Measurements from ENCODE around the gene TTC39A. TPM values are rescaled to one million over a fixed set of nuclear protein-coding genes. Genes with fewer than 3 reads are reported as not detected.

The TTC39A gene
- total RNA-seq, 1 donor from 2014 or later, result 26.0 TPM

GRCh38 chr1:51312718-51313117, 17.6 kb downstream of the TTC39A start:
- TF ChIP-seq CTCF (IDR thresholded peaks at IDR 0.05; ENCODE audit: unreplicated experiment), result no peak
- no peaks in the 10 kb centered on the region for H3K9me3 Mint-ChIP-seq (ENCODE audit: low read depth)
- H3K36me3 Mint-ChIP-seq (ENCODE audit: insufficient read depth), result no peaks in the 10 kb centered on the region
- H3K4me1 Mint-ChIP-seq (ENCODE audit: low read depth), result peaks cover 6% of the 10 kb centered on the region
- no peak overlapping the region for H3K4me3 Mint-ChIP-seq (ENCODE audit: low read depth)
- no peak for DNase-seq (ENCODE audit: low spot score, unreplicated experiment)
- H3K27ac Mint-ChIP-seq, result no peak overlapping the region
- H3K27me3 Mint-ChIP-seq, result no peaks in the 10 kb centered on the region

- H3K4me1 Mint-ChIP-seq (ENCODE audit: low read depth), result peaks cover 4% of the 10 kb centered on the region
- H3K4me3 Mint-ChIP-seq (ENCODE audit: low read depth), result no peak overlapping the region
- no peak for DNase-seq (ENCODE audit: low spot score, unreplicated experiment)
- H3K27ac Mint-ChIP-seq, result no peak overlapping the region
- no peak for TF ChIP-seq CTCF (IDR thresholded peaks at IDR 0.05; ENCODE audit: unreplicated experiment)
- no peaks in the 10 kb centered on the region for H3K36me3 Mint-ChIP-seq (ENCODE audit: insufficient read depth)
- no peaks in the 10 kb centered on the region for H3K27me3 Mint-ChIP-seq
- no peaks in the 10 kb centered on the region for H3K9me3 Mint-ChIP-seq (ENCODE audit: low read depth)
Measured at GRCh38 chr1:51311826-51312225, 18.5 kb downstream of the TTC39A start.

GRCh38 chr1:51310871-51311613, 19.3 kb downstream of the TTC39A start:
- no peak overlapping the region for H3K4me3 Mint-ChIP-seq (ENCODE audit: low read depth)
- no peak overlapping the region for H3K27ac Mint-ChIP-seq
- H3K4me1 Mint-ChIP-seq (ENCODE audit: low read depth), result peaks cover 2% of the 10 kb centered on the region
- H3K36me3 Mint-ChIP-seq (ENCODE audit: insufficient read depth), result no peaks in the 10 kb centered on the region
- no peak for TF ChIP-seq CTCF (IDR thresholded peaks at IDR 0.05; ENCODE audit: unreplicated experiment)
- H3K9me3 Mint-ChIP-seq (ENCODE audit: low read depth), result no peaks in the 10 kb centered on the region
- no peak for DNase-seq (ENCODE audit: low spot score, unreplicated experiment)
- no peaks in the 10 kb centered on the region for H3K27me3 Mint-ChIP-seq

GRCh38 chr1:51309291-51309690, 21.1 kb downstream of the TTC39A start:
- Mint-ChIP-seq H3K36me3 (ENCODE audit: insufficient read depth) (no peaks in the 10 kb centered on the region), H3K27me3 (no peaks in the 10 kb centered on the region), H3K9me3 (ENCODE audit: low read depth) (no peaks in the 10 kb centered on the region), H3K4me3 (ENCODE audit: low read depth) (no peak overlapping the region), H3K4me1 (ENCODE audit: low read depth) (peaks cover 5% of the 10 kb centered on the region), H3K27ac (no peak overlapping the region)
- DNase-seq (ENCODE audit: low spot score, unreplicated experiment), result no peak
- no peak for TF ChIP-seq CTCF (IDR thresholded peaks at IDR 0.05; ENCODE audit: unreplicated experiment)

- H3K27me3 Mint-ChIP-seq, result no peaks in the 10 kb centered on the region
- no peak for TF ChIP-seq CTCF (IDR thresholded peaks at IDR 0.05; ENCODE audit: unreplicated experiment)
- H3K4me1 Mint-ChIP-seq (ENCODE audit: low read depth), result peaks cover 5% of the 10 kb centered on the region
- no peak for DNase-seq (ENCODE audit: low spot score, unreplicated experiment)
- H3K27ac Mint-ChIP-seq, result no peak overlapping the region
- H3K4me3 Mint-ChIP-seq (ENCODE audit: low read depth), result no peak overlapping the region
- no peaks in the 10 kb centered on the region for H3K36me3 Mint-ChIP-seq (ENCODE audit: insufficient read depth)
- no peaks in the 10 kb centered on the region for H3K9me3 Mint-ChIP-seq (ENCODE audit: low read depth)
Measured at GRCh38 chr1:51308636-51309035, 21.7 kb downstream of the TTC39A start.

Measured in progenitor cell of endocrine pancreas (in vitro differentiated cells).